Prostate gland (tissue), 2 donors: ENCODE results near the gene ZBTB32. TPM values are rescaled to one million over a fixed set of nuclear protein-coding genes. Genes with fewer than 3 reads are reported as not detected.

Source experiments
- DNase-seq: peaks from one replicate; pipeline ENCODE4 v3.0.0-alpha.2; 2019; ENCODE audit warnings: low spot score
- H3K27ac ChIP-seq, 2 donors: fragments of 200-600 bp; sonication (generic); 2 replicates each; pipeline ENCODE4 v1.5.1; 2017 to 2019
- H3K27me3 ChIP-seq: fragments of 200-600 bp; sonication (generic); replicated peaks from 2 replicates; pipeline ENCODE4 v1.5.1; 2019; ENCODE audit not compliant: insufficient read depth
- H3K36me3 ChIP-seq, 2 donors: fragments of 200-600 bp; sonication (generic); 1 replicate in 1 of 2; 2 replicates in 1 of 2; pipeline versions ENCODE4 v1.5.1 to v1.8.1; 2017 to 2019
- H3K4me1 ChIP-seq: fragments of 200-600 bp; sonication (generic); replicated peaks from 2 replicates; pipeline ENCODE4 v1.5.1; 2019
- H3K4me3 ChIP-seq, 2 donors: fragments of 200-600 bp; sonication (generic); 2 replicates each; pipeline ENCODE4 v1.5.1; 2017 to 2019
- H3K9me3 ChIP-seq: fragments of 200-600 bp; sonication (generic); 2 replicates; pipeline ENCODE4 v1.5.1; 2017
- POLR2A ChIP-seq: fragments of 450-650 bp; IDR thresholded peaks from one replicate; pipeline ENCODE4 v1.6.1; 2016; ENCODE audit warnings: antibody characterized with exemption, mild to moderate bottlenecking
- POLR2AphosphoS5 ChIP-seq: sonication (generic); formaldehyde crosslinking; IDR thresholded peaks from one replicate; pipeline ENCODE4 v1.6.1; 2017; ENCODE audit warnings: antibody characterized with exemption
- WGBS: methylation state at CpG from one replicate; pipeline ENCODE4 v1.1.5; 2018; 5-methylcytosine and 5-hydroxymethylcytosine counted together
- intact Hi-C: fragments of 100-400 bp; cut with DNase I; formaldehyde crosslinking; loops from one replicate; pipeline ENCODE4 v1.14.2; 2022
- total RNA-seq, 2 donors: library from RNA; depleted of rRNA; stranded (reverse); fragments of >200 nt; gene quantifications; one replicate each; pipeline ENCODE4 v1.1.0, GENCODE V29; 2016
- TF ChIP-seq, protein P1 (sequence below), 4 experiments: fragments of 200-600 bp in 2 of 4; fragments of 450-650 bp in 2 of 4; sonication (generic) in 2 of 4; IDR thresholded peaks; 1 replicate in 3 of 4; 2 replicates in 1 of 4; pipeline ENCODE4 v1.5.1; 2016 to 2019; ENCODE audit warnings: antibody characterized with exemption in 4 of 4, mild to moderate bottlenecking in 2 of 4, moderate library complexity in 2 of 4

Gene ZBTB32
- total RNA-seq, 2 donors from 2014 or later = 3.1 TPM; not detected in 1

DNA sequence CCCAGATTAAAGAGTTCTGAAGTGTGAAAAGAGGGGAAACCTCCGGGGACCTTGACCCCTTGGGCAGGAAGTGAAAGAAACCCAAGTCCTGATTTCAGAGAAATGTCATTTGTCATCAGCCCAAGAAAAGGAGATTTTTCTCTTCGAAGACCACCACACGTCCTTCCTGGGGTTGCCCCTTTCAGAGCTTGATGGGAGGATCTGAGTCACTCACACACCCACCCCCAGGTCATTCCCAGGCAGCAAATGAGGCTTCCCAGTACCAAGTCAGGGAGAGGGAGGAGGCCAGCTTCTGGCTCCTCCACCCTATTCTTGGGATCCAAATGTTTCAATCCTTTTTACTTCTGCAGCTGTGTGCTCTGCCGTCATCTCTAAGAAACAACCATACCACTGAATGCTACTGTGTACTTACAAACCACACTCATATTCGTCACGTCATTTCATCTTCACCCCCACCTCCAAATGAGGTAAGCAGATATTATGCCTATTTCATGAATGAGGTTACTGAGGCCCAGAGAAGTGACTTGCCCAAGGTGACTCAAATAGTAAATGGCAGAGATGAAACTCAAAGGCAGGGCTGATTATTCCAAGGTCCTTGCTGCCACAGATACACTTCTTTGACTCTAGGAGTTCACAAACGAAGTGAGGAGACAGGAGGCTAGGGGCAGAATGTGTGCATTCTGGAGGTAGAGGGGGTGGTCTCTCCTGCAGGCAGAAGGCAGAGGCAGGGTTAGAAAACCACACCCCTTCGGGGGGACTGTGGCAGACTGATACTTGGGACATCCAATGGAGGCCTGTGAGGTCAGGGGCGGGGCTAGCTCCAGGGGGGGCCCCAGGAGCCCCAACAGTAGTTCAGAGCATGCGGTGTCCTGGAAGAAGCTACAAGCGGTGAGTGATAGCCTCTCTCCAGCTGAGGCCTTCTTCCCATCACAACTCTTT lies 8.5 kb downstream of the ZBTB32 start:
- H3K4me1 ChIP-seq = peaks cover 6% of the 10 kb centered on the region
- DNase-seq = no peak
- H3K4me3 ChIP-seq = no peak overlapping the region
- no peaks in the 10 kb centered on the region for H3K27me3 ChIP-seq
- WGBS = 82% methylated on average over 11 of the region's 11 CpGs
- H3K27ac ChIP-seq = no peak overlapping the region
- intact Hi-C loops = loop anchor here (10.0 kb wide), 1 partner anchor 358 kb away; the partner anchor contains the start of gene FFAR3
- no peaks in the 10 kb centered on the region for H3K36me3 ChIP-seq
- no peaks in the 10 kb centered on the region for H3K9me3 ChIP-seq
- TF ChIP-seq, protein P1, sequence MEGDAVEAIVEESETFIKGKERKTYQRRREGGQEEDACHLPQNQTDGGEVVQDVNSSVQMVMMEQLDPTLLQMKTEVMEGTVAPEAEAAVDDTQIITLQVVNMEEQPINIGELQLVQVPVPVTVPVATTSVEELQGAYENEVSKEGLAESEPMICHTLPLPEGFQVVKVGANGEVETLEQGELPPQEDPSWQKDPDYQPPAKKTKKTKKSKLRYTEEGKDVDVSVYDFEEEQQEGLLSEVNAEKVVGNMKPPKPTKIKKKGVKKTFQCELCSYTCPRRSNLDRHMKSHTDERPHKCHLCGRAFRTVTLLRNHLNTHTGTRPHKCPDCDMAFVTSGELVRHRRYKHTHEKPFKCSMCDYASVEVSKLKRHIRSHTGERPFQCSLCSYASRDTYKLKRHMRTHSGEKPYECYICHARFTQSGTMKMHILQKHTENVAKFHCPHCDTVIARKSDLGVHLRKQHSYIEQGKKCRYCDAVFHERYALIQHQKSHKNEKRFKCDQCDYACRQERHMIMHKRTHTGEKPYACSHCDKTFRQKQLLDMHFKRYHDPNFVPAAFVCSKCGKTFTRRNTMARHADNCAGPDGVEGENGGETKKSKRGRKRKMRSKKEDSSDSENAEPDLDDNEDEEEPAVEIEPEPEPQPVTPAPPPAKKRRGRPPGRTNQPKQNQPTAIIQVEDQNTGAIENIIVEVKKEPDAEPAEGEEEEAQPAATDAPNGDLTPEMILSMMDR (IDR thresholded peaks at IDR 0.05) = no peak
- TF ChIP-seq POLR2AphosphoS5 (no peak), POLR2A (no peak)

DNA sequence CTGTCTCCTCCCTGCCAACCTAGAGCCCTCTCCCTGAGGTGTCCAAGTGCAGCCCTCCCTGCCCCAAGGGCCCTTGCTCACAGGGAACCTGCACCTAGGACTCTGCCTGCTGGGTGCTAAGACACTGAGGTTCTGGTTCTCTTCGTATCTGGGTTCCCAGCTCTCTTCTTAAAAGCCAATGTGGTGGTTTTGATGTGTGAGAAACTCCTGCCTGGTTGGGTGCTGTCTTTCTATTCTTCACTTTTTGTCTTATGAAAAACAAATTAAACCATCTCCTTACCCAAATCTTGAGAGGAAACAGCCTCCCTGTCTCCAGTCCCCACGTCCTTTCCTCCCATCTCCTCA lies 9.1 kb downstream of the ZBTB32 start:
- Histone ChIP-seq H3K27ac (no peak overlapping the region), H3K9me3 (no peaks in the 10 kb centered on the region)

DNA sequence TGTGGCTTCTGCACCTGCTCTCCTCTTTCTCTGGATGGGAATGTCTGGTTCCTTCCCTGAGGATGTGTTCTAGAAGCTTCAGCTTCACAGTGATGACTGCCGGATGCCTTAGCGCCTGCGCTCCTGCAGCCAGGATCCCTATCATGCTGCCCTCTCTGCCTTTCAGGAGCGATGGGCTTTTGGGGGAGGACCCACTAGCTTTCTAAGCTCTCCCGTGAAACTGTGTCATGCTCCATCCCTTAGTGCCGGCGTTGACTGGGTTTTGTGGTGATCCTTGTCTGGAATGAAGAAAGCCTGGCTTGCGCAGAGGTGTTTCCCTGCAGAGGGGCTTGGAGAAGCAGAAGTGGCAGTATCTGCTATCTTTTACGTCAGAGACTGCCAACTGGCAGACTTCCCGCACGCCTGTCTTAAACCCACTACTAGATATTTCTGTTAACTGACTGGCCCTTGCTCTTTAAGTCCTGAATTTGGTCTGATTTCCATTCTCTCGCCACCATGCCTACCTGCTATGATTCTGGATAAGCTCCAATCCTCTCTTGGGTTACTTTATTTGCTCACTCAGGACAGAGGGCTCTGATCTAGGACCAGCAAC lies 9.6 kb downstream of the ZBTB32 start:
- H3K4me3 ChIP-seq = no peak overlapping the region
- H3K27me3 ChIP-seq = no peaks in the 10 kb centered on the region
- TF ChIP-seq, protein P1 (IDR thresholded peaks at IDR 0.05) = no peak
- TF ChIP-seq POLR2A (no peak), POLR2AphosphoS5 (no peak)
- H3K36me3 ChIP-seq = no peaks in the 10 kb centered on the region
- H3K9me3 ChIP-seq = no peaks in the 10 kb centered on the region
- 80% methylated on average over 12 of the region's 12 CpGs for WGBS
- intact Hi-C loops = loop anchor here (10.0 kb wide), 1 partner anchor 359 kb away; the partner anchor contains the start of gene FFAR3
- DNase-seq = no peak
- H3K4me1 ChIP-seq = peaks cover 9% of the 10 kb centered on the region
- no peak overlapping the region for H3K27ac ChIP-seq

More for the DNA sequence above, 9.1 kb downstream of the ZBTB32 start:
- Histone ChIP-seq H3K27me3 (no peaks in the 10 kb centered on the region), H3K4me3 (no peak overlapping the region), H3K4me1 (peaks cover 6% of the 10 kb centered on the region), H3K36me3 (no peaks in the 10 kb centered on the region)
- TF ChIP-seq, protein P1 (IDR thresholded peaks at IDR 0.05) = no peak
- no peak for TF ChIP-seq POLR2A
- TF ChIP-seq POLR2AphosphoS5 = no peak
- intact Hi-C loops = loop anchor here (10.0 kb wide), 1 partner anchor 359 kb away; the partner anchor contains the start of gene FFAR3
- DNase-seq = no peak
- 88% methylated on average over 2 of the region's 2 CpGs for WGBS

DNA sequence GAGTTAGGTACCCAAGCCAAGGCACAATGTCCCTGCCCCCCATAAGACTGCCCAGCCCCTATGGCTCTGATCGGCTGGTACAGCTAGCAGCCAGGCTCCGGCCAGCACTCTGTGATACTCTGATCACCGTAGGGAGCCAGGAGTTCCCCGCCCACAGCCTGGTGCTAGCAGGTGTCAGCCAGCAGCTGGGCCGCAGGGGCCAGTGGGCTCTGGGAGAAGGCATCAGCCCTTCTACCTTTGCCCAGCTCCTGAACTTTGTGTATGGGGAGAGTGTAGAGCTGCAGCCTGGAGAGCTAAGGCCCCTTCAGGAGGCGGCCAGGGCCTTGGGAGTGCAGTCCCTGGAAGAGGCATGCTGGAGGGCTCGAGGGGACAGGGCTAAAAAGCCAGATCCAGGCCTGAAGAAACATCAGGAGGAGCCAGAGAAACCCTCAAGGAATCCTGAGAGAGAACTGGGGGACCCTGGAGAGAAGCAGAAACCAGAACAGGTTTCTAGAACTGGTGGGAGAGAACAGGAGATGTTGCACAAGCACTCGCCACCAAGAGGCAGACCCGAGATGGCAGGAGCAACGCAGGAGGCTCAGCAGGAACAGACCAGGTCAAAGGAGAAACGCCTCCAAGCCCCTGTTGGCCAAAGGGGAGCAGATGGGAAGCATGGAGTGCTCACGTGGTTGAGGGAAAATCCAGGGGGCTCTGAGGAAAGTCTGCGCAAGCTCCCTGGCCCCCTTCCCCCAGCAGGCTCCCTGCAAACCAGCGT lies 10.4 kb downstream of the ZBTB32 start:
- no peak for DNase-seq
- no peak overlapping the region for H3K27ac ChIP-seq
- TF ChIP-seq POLR2AphosphoS5 = no peak
- no peak for TF ChIP-seq POLR2A
- TF ChIP-seq, protein P1 (IDR thresholded peaks at IDR 0.05) = no peak
- no peaks in the 10 kb centered on the region for H3K36me3 ChIP-seq
- intact Hi-C loops = loop anchor here (10.0 kb wide), 1 partner anchor 360 kb away; the partner anchor contains the start of gene FFAR3
- H3K4me3 ChIP-seq = no peak overlapping the region
- no peaks in the 10 kb centered on the region for H3K9me3 ChIP-seq
- H3K4me1 ChIP-seq = peaks cover 15% of the 10 kb centered on the region
- H3K27me3 ChIP-seq = no peaks in the 10 kb centered on the region
- 85% methylated on average over 14 of the region's 14 CpGs for WGBS
